HEK293 (cell line): ENCODE measurements around the gene TMEM232.

Experiments
- CTCF ChIA-PET: fragments of 350-600 bp; formaldehyde crosslinking; extraction: SDS; loops from one replicate; lab custom pipeline; 2021; ENCODE audit warnings: antibody characterized with exemption; lab: Yijun Ruan, JAX
- POLR2A ChIA-PET: fragments of 300-600 bp; formaldehyde crosslinking; extraction: SDS; loops from one replicate; lab custom pipeline; 2020; ENCODE audit warnings: antibody characterized with exemption, inconsistent platforms; lab: Yijun Ruan, JAX
- H3K27ac ChIP-seq: fragments of 200-500 bp; sonication (Bioruptor generic); 2 replicates; pipeline ENCODE4 v1.5.1; 2014; ENCODE audit warnings: low read depth, low read length, control low read depth, inconsistent platforms; ENCODE audit errors: extremely low read depth
- H3K36me3 ChIP-seq, 2 experiments: fragments of 200-500 bp in 1 of 2; sonication (Bioruptor generic) in 1 of 2; 1 replicate in 1 of 2; 2 replicates in 1 of 2; pipeline ENCODE4 v1.5.1; 2014 to 2017; ENCODE audit warnings: inconsistent platforms in 2 of 2, low read length in 2 of 2; ENCODE audit not compliant: control insufficient read depth in 2 of 2, insufficient read depth in 1 of 2
- H3K4me1 ChIP-seq: fragments of 200-500 bp; sonication (Bioruptor generic); 2 replicates; pipeline ENCODE4 v1.5.1; 2014; ENCODE audit warnings: mild to moderate bottlenecking, low read length, inconsistent platforms; ENCODE audit not compliant: control insufficient read depth, insufficient read depth
- H3K4me3 ChIP-seq: 2 replicates; pipeline ENCODE4 v1.5.1; 2011; ENCODE audit warnings: low read depth, mild to moderate bottlenecking, control low read depth, low read length, moderate library complexity
- H3K9me3 ChIP-seq: fragments of 200-500 bp; sonication (Bioruptor generic); 2 replicates; pipeline ENCODE4 v1.5.1; 2014; ENCODE audit warnings: low read depth, low read length, inconsistent platforms; ENCODE audit not compliant: control insufficient read depth, insufficient read depth
- GLI4 ChIP-seq: fragments of 450-650 bp; formaldehyde crosslinking; IDR thresholded peaks from 2 replicates; pipeline ENCODE4 v1.5.1; 2016; ENCODE audit warnings: missing biosample characterization, missing genetic modification characterization
- HOXD13 ChIP-seq: sonication (generic); formaldehyde crosslinking; IDR thresholded peaks from 2 replicates; pipeline ENCODE4 v1.8.0; 2022; ENCODE audit warnings: missing genetic modification reagents, borderline replicate concordance
- REPIN1 ChIP-seq: fragments of 450-650 bp; formaldehyde crosslinking; IDR thresholded peaks from 2 replicates; pipeline ENCODE4 v1.5.1; 2017; ENCODE audit warnings: missing biosample characterization, missing genetic modification characterization, low read depth
- SP3 ChIP-seq: fragments of 450-650 bp; formaldehyde crosslinking; IDR thresholded peaks from 2 replicates; pipeline ENCODE4 v1.5.1; 2016; ENCODE audit warnings: missing biosample characterization, missing genetic modification characterization
- ZBTB10 ChIP-seq: fragments of 450-650 bp; formaldehyde crosslinking; IDR thresholded peaks from 2 replicates; pipeline ENCODE4 v1.5.1; 2016; ENCODE audit warnings: missing biosample characterization, missing genetic modification characterization
- ZNF221 ChIP-seq: fragments of 450-650 bp; formaldehyde crosslinking; IDR thresholded peaks from 2 replicates; pipeline ENCODE4 v1.5.1; 2017; ENCODE audit warnings: missing biosample characterization, missing genetic modification characterization, borderline replicate concordance
- ZNF274 ChIP-seq, 2 experiments: fragments of 200-500 bp in 1 of 2; fragments of 450-650 bp in 1 of 2; sonication (Bioruptor generic) in 1 of 2; formaldehyde crosslinking in 1 of 2; IDR thresholded peaks; 2 replicates each; pipeline versions ENCODE4 v1.5.1 to v1.6.1; 2014 to 2016; ENCODE audit warnings: borderline replicate concordance in 1 of 2, inconsistent platforms in 1 of 2, low read length in 1 of 2, missing biosample characterization in 1 of 2, missing genetic modification characterization in 1 of 2
- ZNF433 ChIP-seq: fragments of 450-650 bp; formaldehyde crosslinking; IDR thresholded peaks from 2 replicates; pipeline ENCODE4 v1.5.1; 2016; ENCODE audit warnings: missing biosample characterization, missing genetic modification characterization, low read depth
- ZNF501 ChIP-seq: fragments of 450-650 bp; formaldehyde crosslinking; IDR thresholded peaks from 2 replicates; pipeline ENCODE4 v1.5.1; 2016; ENCODE audit warnings: missing biosample characterization, missing genetic modification characterization
- ZNF529 ChIP-seq: fragments of 450-650 bp; formaldehyde crosslinking; IDR thresholded peaks from 2 replicates; pipeline ENCODE4 v1.5.1; 2017; ENCODE audit warnings: missing genetic modification characterization, missing biosample characterization; ENCODE audit not compliant: insufficient replicate concordance
- ZNF548 ChIP-seq: fragments of 450-650 bp; formaldehyde crosslinking; IDR thresholded peaks from 2 replicates; pipeline ENCODE4 v1.5.1; 2016; ENCODE audit warnings: missing biosample characterization, missing genetic modification characterization
- ZNF596 ChIP-seq: fragments of 450-650 bp; IDR thresholded peaks from 2 replicates; pipeline ENCODE4 v1.5.0; 2018; ENCODE audit warnings: missing biosample characterization, mild to moderate bottlenecking, missing genetic modification characterization, moderate library complexity
- ZNF692 ChIP-seq: fragments of 450-650 bp; formaldehyde crosslinking; IDR thresholded peaks from 2 replicates; pipeline ENCODE4 v1.5.1; 2016; ENCODE audit warnings: missing biosample characterization, missing genetic modification characterization
- ZNF701 ChIP-seq: fragments of 450-650 bp; formaldehyde crosslinking; IDR thresholded peaks from 2 replicates; pipeline ENCODE4 v1.5.1; 2016; ENCODE audit warnings: missing biosample characterization, missing genetic modification characterization
- TF ChIP-seq, protein P1 (sequence below): fragments of 450-650 bp; formaldehyde crosslinking; IDR thresholded peaks from 2 replicates; pipeline ENCODE4 v1.5.1; 2016; ENCODE audit warnings: missing biosample characterization, missing genetic modification characterization, low read depth
- TF ChIP-seq, protein P2 (sequence below): fragments of 450-650 bp; formaldehyde crosslinking; IDR thresholded peaks from 2 replicates; pipeline ENCODE4 v1.5.1; 2017; ENCODE audit warnings: missing biosample characterization, missing genetic modification characterization
- TF ChIP-seq, protein P3 (sequence below): fragments of 450-650 bp; formaldehyde crosslinking; conservative IDR thresholded peaks from 2 replicates; pipeline ENCODE4 v1.5.1; 2016; ENCODE audit warnings: low read depth, missing biosample characterization, missing genetic modification characterization

Gene TMEM232

DNA sequence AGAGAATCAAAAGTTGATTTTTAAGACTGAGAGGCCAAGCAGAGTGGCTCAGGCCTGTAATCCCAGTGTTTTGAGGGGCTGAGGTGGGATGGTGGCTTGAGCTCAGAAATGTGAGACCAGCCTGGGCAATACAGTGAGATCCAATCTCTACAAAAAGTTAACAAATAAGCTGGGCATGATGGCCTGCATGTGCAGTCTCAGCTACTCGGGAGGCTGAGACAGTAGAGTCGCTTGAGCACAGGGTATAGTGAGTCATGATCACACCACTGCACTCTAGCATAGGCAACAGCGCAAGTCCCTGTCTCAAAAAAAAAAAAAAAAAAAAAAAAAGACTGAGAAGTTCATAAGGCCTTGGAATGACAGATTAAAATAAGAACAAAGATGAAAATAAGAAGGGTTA is 177.2 kb downstream of the TMEM232 start (continued):
- TF ChIP-seq, protein P1, sequence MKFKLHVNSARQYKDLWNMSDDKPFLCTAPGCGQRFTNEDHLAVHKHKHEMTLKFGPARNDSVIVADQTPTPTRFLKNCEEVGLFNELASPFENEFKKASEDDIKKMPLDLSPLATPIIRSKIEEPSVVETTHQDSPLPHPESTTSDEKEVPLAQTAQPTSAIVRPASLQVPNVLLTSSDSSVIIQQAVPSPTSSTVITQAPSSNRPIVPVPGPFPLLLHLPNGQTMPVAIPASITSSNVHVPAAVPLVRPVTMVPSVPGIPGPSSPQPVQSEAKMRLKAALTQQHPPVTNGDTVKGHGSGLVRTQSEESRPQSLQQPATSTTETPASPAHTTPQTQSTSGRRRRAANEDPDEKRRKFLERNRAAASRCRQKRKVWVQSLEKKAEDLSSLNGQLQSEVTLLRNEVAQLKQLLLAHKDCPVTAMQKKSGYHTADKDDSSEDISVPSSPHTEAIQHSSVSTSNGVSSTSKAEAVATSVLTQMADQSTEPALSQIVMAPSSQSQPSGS (tag by site-specific recombination) = no peak
- TF ChIP-seq ZNF529 = no peak
- no peak for TF ChIP-seq SP3 (tag by site-specific recombination)
- no peak for TF ChIP-seq ZNF501 (tag by site-specific recombination)

DNA sequence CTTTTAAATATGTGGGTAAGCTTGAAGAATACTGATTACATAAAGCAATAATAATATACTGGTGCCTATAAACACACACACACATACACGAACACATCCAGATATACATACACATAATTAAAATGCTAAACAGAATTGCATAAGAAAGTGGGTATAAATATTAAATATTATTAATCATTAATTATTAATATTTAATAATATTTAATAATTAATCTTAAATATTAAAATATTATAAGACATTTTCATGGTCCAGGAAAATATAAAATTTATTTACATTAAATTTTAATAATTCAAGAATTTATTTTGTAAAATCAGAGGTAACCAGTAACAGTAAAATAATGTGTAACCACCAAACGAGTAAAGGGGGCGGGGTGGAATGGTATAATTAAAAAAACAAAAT is 178.3 kb downstream of the TMEM232 start:
- no peaks in the 10 kb centered on the region for H3K4me1 ChIP-seq
- TF ChIP-seq GLI4 (tag by site-specific recombination) (no peak), REPIN1 (tag by site-specific recombination) (no peak), ZNF529 (no peak), ZNF548 (no peak), ZNF221 (tag by site-specific recombination) (no peak), ZNF433 (tag by site-specific recombination) (no peak), ZNF274 (IDR thresholded peaks at IDR 0.05; ENCODE audit: low read length) (no peak), ZNF274 (tag by site-specific recombination; IDR thresholded peaks at IDR 0.05; ENCODE audit: borderline replicate concordance) (no peak), ZBTB10 (no peak), ZNF701 (tag by site-specific recombination) (no peak), ZNF596 (tag by site-specific recombination) (no peak), ZNF692 (tag by site-specific recombination) (no peak), HOXD13 (CRISPR knock-in tag) (no peak)
- TF ChIP-seq, protein P2, sequence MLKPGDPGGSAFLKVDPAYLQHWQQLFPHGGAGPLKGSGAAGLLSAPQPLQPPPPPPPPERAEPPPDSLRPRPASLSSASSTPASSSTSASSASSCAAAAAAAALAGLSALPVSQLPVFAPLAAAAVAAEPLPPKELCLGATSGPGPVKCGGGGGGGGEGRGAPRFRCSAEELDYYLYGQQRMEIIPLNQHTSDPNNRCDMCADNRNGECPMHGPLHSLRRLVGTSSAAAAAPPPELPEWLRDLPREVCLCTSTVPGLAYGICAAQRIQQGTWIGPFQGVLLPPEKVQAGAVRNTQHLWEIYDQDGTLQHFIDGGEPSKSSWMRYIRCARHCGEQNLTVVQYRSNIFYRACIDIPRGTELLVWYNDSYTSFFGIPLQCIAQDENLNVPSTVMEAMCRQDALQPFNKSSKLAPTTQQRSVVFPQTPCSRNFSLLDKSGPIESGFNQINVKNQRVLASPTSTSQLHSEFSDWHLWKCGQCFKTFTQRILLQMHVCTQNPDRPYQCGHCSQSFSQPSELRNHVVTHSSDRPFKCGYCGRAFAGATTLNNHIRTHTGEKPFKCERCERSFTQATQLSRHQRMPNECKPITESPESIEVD (tag by site-specific recombination) = no peak
- TF ChIP-seq, protein P3, sequence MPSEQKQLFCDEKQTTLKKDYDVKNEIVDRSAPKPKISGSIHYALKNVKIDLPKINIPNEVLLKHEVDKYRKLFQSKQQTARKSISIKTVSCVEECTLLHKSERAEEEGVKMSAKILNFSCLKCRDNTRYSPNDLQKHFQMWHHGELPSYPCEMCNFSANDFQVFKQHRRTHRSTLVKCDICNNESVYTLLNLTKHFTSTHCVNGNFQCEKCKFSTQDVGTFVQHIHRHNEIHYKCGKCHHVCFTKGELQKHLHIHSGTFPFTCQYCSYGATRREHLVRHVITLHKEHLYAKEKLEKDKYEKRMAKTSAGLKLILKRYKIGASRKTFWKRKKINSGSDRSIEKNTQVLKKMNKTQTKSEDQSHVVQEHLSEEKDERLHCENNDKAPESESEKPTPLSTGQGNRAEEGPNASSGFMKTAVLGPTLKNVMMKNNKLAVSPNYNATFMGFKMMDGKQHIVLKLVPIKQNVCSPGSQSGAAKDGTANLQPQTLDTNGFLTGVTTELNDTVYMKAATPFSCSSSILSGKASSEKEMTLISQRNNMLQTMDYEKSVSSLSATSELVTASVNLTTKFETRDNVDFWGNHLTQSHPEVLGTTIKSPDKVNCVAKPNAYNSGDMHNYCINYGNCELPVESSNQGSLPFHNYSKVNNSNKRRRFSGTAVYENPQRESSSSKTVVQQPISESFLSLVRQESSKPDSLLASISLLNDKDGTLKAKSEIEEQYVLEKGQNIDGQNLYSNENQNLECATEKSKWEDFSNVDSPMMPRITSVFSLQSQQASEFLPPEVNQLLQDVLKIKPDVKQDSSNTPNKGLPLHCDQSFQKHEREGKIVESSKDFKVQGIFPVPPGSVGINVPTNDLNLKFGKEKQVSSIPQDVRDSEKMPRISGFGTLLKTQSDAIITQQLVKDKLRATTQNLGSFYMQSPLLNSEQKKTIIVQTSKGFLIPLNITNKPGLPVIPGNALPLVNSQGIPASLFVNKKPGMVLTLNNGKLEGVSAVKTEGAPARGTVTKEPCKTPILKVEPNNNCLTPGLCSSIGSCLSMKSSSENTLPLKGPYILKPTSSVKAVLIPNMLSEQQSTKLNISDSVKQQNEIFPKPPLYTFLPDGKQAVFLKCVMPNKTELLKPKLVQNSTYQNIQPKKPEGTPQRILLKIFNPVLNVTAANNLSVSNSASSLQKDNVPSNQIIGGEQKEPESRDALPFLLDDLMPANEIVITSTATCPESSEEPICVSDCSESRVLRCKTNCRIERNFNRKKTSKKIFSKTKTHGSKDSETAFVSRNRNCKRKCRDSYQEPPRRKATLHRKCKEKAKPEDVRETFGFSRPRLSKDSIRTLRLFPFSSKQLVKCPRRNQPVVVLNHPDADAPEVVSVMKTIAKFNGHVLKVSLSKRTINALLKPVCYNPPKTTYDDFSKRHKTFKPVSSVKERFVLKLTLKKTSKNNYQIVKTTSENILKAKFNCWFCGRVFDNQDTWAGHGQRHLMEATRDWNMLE (tag by site-specific recombination) = no peak
- no peaks in the 10 kb centered on the region for H3K36me3 ChIP-seq
- no peaks in the 10 kb centered on the region for H3K9me3 ChIP-seq
- ChIA-PET CTCF (no interaction called here), POLR2A (no interaction called here)
- H3K4me3 ChIP-seq = no peak overlapping the region
- no peak overlapping the region for H3K27ac ChIP-seq
